Measurements from ENCODE around the gene SF3B4.

Gene SF3B4

DNA sequence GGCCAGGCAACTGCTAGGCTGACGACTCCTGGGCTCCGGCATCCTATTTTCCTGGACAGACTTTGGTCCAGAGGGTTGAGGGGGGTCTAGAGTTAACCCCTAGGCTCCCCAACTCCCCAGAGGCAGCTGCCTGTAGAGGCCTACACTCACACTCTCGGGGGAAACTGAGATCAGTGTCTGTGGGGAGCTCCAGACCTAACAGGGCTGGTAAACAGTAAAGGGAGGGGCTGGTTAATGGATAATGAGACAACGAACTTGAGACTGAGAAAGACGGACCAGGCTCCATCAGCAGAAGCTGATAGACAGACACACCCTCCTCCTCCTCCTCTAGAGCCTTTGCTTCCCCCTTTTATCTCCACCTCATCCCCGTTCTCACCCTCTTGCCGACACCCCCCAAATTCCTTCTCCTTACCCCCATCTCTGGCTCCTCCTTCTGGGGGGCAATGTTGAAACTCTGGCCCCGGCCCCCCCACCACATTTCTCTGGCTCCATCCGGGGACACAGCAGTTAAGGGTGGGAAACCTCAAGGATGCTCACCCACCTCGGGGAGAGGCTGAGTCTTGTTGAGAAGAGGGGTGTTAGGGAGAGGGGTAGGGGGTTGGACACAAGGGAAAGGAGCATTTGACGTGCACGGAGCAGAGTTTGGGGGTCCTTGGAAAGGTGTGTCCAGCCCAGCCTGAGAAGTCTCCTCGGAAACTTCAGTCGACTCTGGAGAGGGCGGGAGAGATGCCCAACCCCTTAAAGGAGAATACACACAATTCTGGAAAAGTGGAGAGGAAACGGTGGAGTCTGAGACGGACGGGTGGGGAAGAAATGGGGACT, 8.8 kb upstream of the SF3B4 start, which contains the start of gene MTMR11:
Gene MTMR11, minus strand, starts transcription at position 710 of the 822 bp plus-strand sequence. Its CDS starts 232 bp downstream, at position 478.
- in situ Hi-C loops (cut with MboI; ENCODE audit: low sequenced_read_pairs, unreplicated experiment): no loop called here
- TF ChIP-seq, protein P1, sequence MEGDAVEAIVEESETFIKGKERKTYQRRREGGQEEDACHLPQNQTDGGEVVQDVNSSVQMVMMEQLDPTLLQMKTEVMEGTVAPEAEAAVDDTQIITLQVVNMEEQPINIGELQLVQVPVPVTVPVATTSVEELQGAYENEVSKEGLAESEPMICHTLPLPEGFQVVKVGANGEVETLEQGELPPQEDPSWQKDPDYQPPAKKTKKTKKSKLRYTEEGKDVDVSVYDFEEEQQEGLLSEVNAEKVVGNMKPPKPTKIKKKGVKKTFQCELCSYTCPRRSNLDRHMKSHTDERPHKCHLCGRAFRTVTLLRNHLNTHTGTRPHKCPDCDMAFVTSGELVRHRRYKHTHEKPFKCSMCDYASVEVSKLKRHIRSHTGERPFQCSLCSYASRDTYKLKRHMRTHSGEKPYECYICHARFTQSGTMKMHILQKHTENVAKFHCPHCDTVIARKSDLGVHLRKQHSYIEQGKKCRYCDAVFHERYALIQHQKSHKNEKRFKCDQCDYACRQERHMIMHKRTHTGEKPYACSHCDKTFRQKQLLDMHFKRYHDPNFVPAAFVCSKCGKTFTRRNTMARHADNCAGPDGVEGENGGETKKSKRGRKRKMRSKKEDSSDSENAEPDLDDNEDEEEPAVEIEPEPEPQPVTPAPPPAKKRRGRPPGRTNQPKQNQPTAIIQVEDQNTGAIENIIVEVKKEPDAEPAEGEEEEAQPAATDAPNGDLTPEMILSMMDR (IDR thresholded peaks at IDR 0.05; ENCODE audit: borderline replicate concordance, control extremely low read depth, extremely low read depth, insufficient read depth, missing control alignments): no peak
- DNase-seq (ENCODE audit: low spot score): no peak

GRCh38 chr1:149934356-149934755, 6.8 kb upstream of the SF3B4 start:
- in situ Hi-C loops (cut with MboI; ENCODE audit: low sequenced_read_pairs, unreplicated experiment): no loop called here
- TF ChIP-seq, protein P1 (IDR thresholded peaks at IDR 0.05; ENCODE audit: borderline replicate concordance, control extremely low read depth, extremely low read depth, insufficient read depth, missing control alignments): no peak
- no peak for DNase-seq (ENCODE audit: low spot score)

DNA sequence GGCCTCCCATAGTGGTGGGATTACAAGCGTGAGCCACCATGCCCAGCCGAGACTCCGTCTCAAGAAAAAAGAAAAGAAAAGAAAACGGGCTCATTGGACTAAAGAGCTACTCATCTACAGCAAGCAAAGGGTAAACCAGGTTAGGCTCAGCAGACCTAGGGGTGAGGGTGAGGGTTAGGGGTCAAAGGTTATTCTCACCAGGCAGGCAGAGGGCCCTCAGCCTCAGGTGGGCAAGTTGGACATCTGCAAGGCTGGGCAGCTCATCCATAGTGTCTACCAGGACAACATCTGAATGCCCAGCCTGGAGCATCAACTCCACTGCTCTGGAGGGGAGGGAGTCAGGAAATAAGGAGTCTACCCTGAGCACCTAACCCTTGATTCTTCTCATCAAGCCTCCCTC, 5.6 kb upstream of the SF3B4 start:
- in situ Hi-C loops (cut with MboI; ENCODE audit: low sequenced_read_pairs, unreplicated experiment): no loop called here
- TF ChIP-seq, protein P1 (IDR thresholded peaks at IDR 0.05; ENCODE audit: borderline replicate concordance, control extremely low read depth, extremely low read depth, insufficient read depth, missing control alignments): no peak
- DNase-seq (ENCODE audit: low spot score): no peak

GRCh38 chr1:149932474-149932873, 4.9 kb upstream of the SF3B4 start:
- DNase-seq (ENCODE audit: low spot score): no peak
- in situ Hi-C loops (cut with MboI; ENCODE audit: low sequenced_read_pairs, unreplicated experiment): no loop called here
- TF ChIP-seq, protein P1 (IDR thresholded peaks at IDR 0.05; ENCODE audit: borderline replicate concordance, control extremely low read depth, extremely low read depth, insufficient read depth, missing control alignments): no peak

- in situ Hi-C loops (cut with MboI; ENCODE audit: low sequenced_read_pairs, unreplicated experiment): no loop called here
- TF ChIP-seq, protein P1 (IDR thresholded peaks at IDR 0.05; ENCODE audit: borderline replicate concordance, control extremely low read depth, extremely low read depth, insufficient read depth, missing control alignments): no peak
- DNase-seq (ENCODE audit: low spot score): no peak
Measured at GRCh38 chr1:149931212-149931790, 3.7 kb upstream of the SF3B4 start.

- no peak for DNase-seq (ENCODE audit: low spot score)
- TF ChIP-seq, protein P1 (IDR thresholded peaks at IDR 0.05; ENCODE audit: borderline replicate concordance, control extremely low read depth, extremely low read depth, insufficient read depth, missing control alignments): no peak
- in situ Hi-C loops (cut with MboI; ENCODE audit: low sequenced_read_pairs, unreplicated experiment): no loop called here
Measured at GRCh38 chr1:149929856-149930255, 2.3 kb upstream of the SF3B4 start.
